Heart left ventricle (tissue), 13 donors: ENCODE data around the gene PRPF38B.

Source experiments
- POLR2A ChIP-seq, 2 donors: fragments of 450-650 bp; IDR thresholded peaks; one replicate each; pipeline ENCODE4 v1.6.1; 2017; ENCODE audit warnings: antibody characterized with exemption in 2 of 2, mild to moderate bottlenecking in 2 of 2, moderate library complexity in 2 of 2
- TF ChIP-seq, protein P1 (sequence below), 12 donors: fragments of 200-600 bp; sonication (generic) in 4 of 12; IDR thresholded peaks; one replicate each; pipeline versions ENCODE4 v1.5.0 to v1.8.0; 2018 to 2022; ENCODE audit warnings: antibody characterized with exemption in 12 of 12, mild to moderate bottlenecking in 5 of 12
- donor health status: ischemic (EF 13 %, LVEDD 7.1; RV severe dilation, severe dysfunction).
- donor health status: DM: no; HTN: yes; CAD: no.
- donor health status: DM: no; HTN: no; CAD: no.
- donor health status: ischemic (EF 25% LVEDD 6.9; RV normal size, moderate dysfunction).
- donor health status: ischemic (EF 25% LVEDD 5.7; RV mildly dilated, moderate dysfunction).
- donor health status: ischemic (EF 35%, LVEDD 5.7; RV mildly dilated, moderate dysfunction).
- donor health status: nonischemic (EF 11% LVEDD 7.7; RV severe dilation, severe dysfunction).
- donor health status: DM: yes; HTN: yes; CAD: no.
- donor health status: PGD.
- donor health status: ischemic (EF 29% LVEDD 5.4; RV normal size, mild dysfunction).
- donor health status: nonischemic (EF 23%, LVEDD 6.1; RV moderate dilation, normal function).

DNA sequence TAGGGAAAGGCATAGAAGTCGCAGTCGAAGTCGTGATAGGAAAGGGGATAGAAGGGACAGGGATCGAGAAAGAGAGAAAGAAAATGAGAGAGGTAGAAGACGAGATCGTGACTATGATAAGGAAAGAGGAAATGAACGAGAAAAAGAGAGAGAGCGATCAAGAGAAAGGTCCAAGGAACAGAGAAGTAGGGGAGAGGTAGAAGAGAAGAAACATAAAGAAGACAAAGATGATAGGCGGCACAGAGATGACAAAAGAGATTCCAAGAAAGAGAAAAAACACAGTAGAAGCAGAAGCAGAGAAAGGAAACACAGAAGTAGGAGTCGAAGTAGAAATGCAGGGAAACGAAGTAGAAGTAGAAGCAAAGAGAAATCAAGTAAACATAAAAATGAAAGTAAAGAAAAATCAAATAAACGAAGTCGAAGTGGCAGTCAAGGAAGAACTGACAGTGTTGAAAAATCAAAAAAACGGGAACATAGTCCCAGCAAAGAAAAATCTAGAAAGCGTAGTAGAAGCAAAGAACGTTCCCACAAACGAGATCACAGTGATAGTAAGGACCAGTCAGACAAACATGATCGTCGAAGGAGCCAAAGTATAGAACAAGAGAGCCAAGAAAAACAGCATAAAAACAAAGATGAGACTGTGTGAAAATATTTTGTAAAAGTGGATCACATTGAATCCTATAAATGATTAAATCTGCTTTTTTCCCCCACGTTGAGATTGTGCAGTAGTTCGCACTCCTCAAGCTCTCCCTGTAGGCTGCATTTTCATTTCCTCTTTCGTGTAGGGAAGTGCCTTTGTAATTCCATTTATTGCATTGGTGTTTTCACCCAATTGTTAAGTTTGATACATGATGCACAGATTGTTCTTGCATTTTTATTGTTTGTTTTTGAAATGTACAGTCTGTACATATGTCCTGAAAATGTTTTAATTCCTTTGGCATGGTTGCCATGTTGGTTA is 7.5 kb downstream of the PRPF38B start:
- TF ChIP-seq POLR2A (IDR thresholded peaks at IDR 0.05), result no peak
- TF ChIP-seq, protein P1, sequence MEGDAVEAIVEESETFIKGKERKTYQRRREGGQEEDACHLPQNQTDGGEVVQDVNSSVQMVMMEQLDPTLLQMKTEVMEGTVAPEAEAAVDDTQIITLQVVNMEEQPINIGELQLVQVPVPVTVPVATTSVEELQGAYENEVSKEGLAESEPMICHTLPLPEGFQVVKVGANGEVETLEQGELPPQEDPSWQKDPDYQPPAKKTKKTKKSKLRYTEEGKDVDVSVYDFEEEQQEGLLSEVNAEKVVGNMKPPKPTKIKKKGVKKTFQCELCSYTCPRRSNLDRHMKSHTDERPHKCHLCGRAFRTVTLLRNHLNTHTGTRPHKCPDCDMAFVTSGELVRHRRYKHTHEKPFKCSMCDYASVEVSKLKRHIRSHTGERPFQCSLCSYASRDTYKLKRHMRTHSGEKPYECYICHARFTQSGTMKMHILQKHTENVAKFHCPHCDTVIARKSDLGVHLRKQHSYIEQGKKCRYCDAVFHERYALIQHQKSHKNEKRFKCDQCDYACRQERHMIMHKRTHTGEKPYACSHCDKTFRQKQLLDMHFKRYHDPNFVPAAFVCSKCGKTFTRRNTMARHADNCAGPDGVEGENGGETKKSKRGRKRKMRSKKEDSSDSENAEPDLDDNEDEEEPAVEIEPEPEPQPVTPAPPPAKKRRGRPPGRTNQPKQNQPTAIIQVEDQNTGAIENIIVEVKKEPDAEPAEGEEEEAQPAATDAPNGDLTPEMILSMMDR (IDR thresholded peaks at IDR 0.05), result no peak
